ENCODE data around the gene AKR1C3. TPM values are rescaled to one million over a fixed set of nuclear protein-coding genes. Genes with fewer than 3 reads are reported as not detected.

AKR1C3 gene
- total RNA-seq, 1 donor from 2014 or later: 2.8 TPM

- Mint-ChIP-seq H3K36me3 (no peaks in the 10 kb centered on the region), H3K4me1 (peaks cover 28% of the 10 kb centered on the region), H3K27me3 (ENCODE audit: insufficient read depth, low read depth) (peaks cover 4% of the 10 kb centered on the region), H3K27ac (peak overlapping the region; percentile 58), H3K9me3 (peaks cover 19% of the 10 kb centered on the region), H3K4me3 (no peak overlapping the region)
- H3K4me2 ChIP-seq: peak overlapping the region; percentile 6
- H3K9ac ChIP-seq: no peak overlapping the region
- H2AFZ ChIP-seq (replicated peaks): peak overlapping the region; percentile 38
- H4K20me1 ChIP-seq (ENCODE audit: low read depth): no peaks in the 10 kb centered on the region
- peak; percentile 64 for DNase-seq (ENCODE audit: low spot score)
- peaks cover 16% of the 10 kb centered on the region for H3K4me1 ChIP-seq
- H3F3A ChIP-seq (ENCODE audit: low read depth): peaks cover 4% of the 10 kb centered on the region
- H3K4me3 ChIP-seq: no peak overlapping the region
- peaks cover 3% of the 10 kb centered on the region for H3K36me3 ChIP-seq
- H3K9me3 ChIP-seq (ENCODE audit: low read depth): peaks cover 21% of the 10 kb centered on the region
- H3K27me3 ChIP-seq: no peaks in the 10 kb centered on the region
- TF ChIP-seq EZH2 (IDR thresholded peaks at IDR 0.05) (no peak), EZH2phosphoT487 (IDR thresholded peaks at IDR 0.05) (no peak), CTCF (IDR thresholded peaks at IDR 0.05) (no peak)
- no peaks in the 10 kb centered on the region for H3K79me2 ChIP-seq (ENCODE audit: low read depth)
- H3K27ac ChIP-seq: no peak overlapping the region
These were observed 22.6 kb upstream of the AKR1C3 start for GRCh38 chr10:5071411-5072198.

GRCh38 chr10:5073659-5074058 lies 20.6 kb upstream of the AKR1C3 start:
- Mint-ChIP-seq H3K27ac (no peak overlapping the region), H3K9me3 (peaks cover 16% of the 10 kb centered on the region), H3K4me3 (no peak overlapping the region), H3K27me3 (ENCODE audit: insufficient read depth, low read depth) (peaks cover 4% of the 10 kb centered on the region), H3K36me3 (no peaks in the 10 kb centered on the region), H3K4me1 (peaks cover 28% of the 10 kb centered on the region)
- H3K9ac ChIP-seq: no peak overlapping the region
- TF ChIP-seq EZH2phosphoT487 (IDR thresholded peaks at IDR 0.05) (no peak), CTCF (IDR thresholded peaks at IDR 0.05) (no peak), EZH2 (IDR thresholded peaks at IDR 0.05) (no peak)
- no peaks in the 10 kb centered on the region for H3K27me3 ChIP-seq
- H3K9me3 ChIP-seq (ENCODE audit: low read depth): peaks cover 20% of the 10 kb centered on the region
- no peak for DNase-seq (ENCODE audit: low spot score)
- H3K4me3 ChIP-seq: no peak overlapping the region
- H3K4me1 ChIP-seq: peaks cover 18% of the 10 kb centered on the region
- H3K4me2 ChIP-seq: no peak overlapping the region
- no peaks in the 10 kb centered on the region for H4K20me1 ChIP-seq (ENCODE audit: low read depth)
- no peak overlapping the region for H2AFZ ChIP-seq (replicated peaks)
- no peaks in the 10 kb centered on the region for H3K36me3 ChIP-seq
- no peaks in the 10 kb centered on the region for H3K79me2 ChIP-seq (ENCODE audit: low read depth)
- H3F3A ChIP-seq (ENCODE audit: low read depth): peaks cover 4% of the 10 kb centered on the region
- no peak overlapping the region for H3K27ac ChIP-seq

GRCh38 chr10:5076615-5077014 lies 17.6 kb upstream of the AKR1C3 start:
- Histone ChIP-seq H3F3A (ENCODE audit: low read depth) (no peaks in the 10 kb centered on the region), H3K27ac (no peak overlapping the region), H3K27me3 (no peaks in the 10 kb centered on the region), H3K9me3 (ENCODE audit: low read depth) (no peaks in the 10 kb centered on the region), H3K4me1 (peaks cover 23% of the 10 kb centered on the region), H3K4me2 (no peak overlapping the region), H3K9ac (no peak overlapping the region), H4K20me1 (ENCODE audit: low read depth) (no peaks in the 10 kb centered on the region), H3K4me3 (no peak overlapping the region), H2AFZ (replicated peaks) (no peak overlapping the region), H3K79me2 (ENCODE audit: low read depth) (no peaks in the 10 kb centered on the region), H3K36me3 (no peaks in the 10 kb centered on the region)
- peaks cover 2% of the 10 kb centered on the region for H3K9me3 Mint-ChIP-seq
- peaks cover 8% of the 10 kb centered on the region for H3K27me3 Mint-ChIP-seq (ENCODE audit: insufficient read depth, low read depth)
- H3K36me3 Mint-ChIP-seq: no peaks in the 10 kb centered on the region
- TF ChIP-seq CTCF (IDR thresholded peaks at IDR 0.05) (no peak), EZH2 (IDR thresholded peaks at IDR 0.05) (no peak), EZH2phosphoT487 (IDR thresholded peaks at IDR 0.05) (no peak)
- H3K4me3 Mint-ChIP-seq: no peak overlapping the region
- no peak for DNase-seq (ENCODE audit: low spot score)
- no peak overlapping the region for H3K27ac Mint-ChIP-seq
- H3K4me1 Mint-ChIP-seq: peaks cover 26% of the 10 kb centered on the region

Measured in neural progenitor cell (in vitro differentiated cells).